HG02970 (cell line): Measurements from ENCODE around the gene FKBP5.
"Not testable (repeated sequence)": the region's sequence is repeated elsewhere in the genome, so short reads cannot be mapped to it uniquely, and the experiment has no call there.

Source experiments
- ATAC-seq: cut with Tn5 transposase; IDR thresholded peaks from one replicate; pipeline ENCODE4 v1.9.1; 2021; ENCODE audit warnings: mild to moderate bottlenecking, moderate library complexity, moderate number of reproducible peaks; ENCODE audit not compliant: unreplicated experiment, low FRiP score

FKBP5 gene

GRCh38 chr6:35561113-35561512 lies 127.6 kb downstream of the FKBP5 start:
- ATAC-seq = no peak

GRCh38 chr6:35558571-35558970 lies 130.1 kb downstream of the FKBP5 start:
- no peak for ATAC-seq

GRCh38 chr6:35557239-35557638 lies 131.5 kb downstream of the FKBP5 start:
- no peak for ATAC-seq

GRCh38 chr6:35554811-35555210 lies 133.9 kb downstream of the FKBP5 start:
- no peak for ATAC-seq

- no peak for ATAC-seq
Observed at GRCh38 chr6:35553315-35553714, 135.4 kb downstream of the FKBP5 start.

- ATAC-seq = no peak
Observed at GRCh38 chr6:35552285-35552917, 136.3 kb downstream of the FKBP5 start.

GRCh38 chr6:35550437-35550836 lies 138.3 kb downstream of the FKBP5 start:
- no peak for ATAC-seq

- ATAC-seq = no peak
Observed at GRCh38 chr6:35547676-35548075, 141.0 kb downstream of the FKBP5 start.

GRCh38 chr6:35544769-35545361 lies 143.8 kb downstream of the FKBP5 start:
- no peak for ATAC-seq

GRCh38 chr6:35543459-35544193 lies 145.1 kb downstream of the FKBP5 start:
- no peak for ATAC-seq

- no peak for ATAC-seq
Observed at GRCh38 chr6:35541836-35542235, 146.9 kb downstream of the FKBP5 start.

- ATAC-seq = no peak
Observed at GRCh38 chr6:35539223-35539622, 149.5 kb downstream of the FKBP5 start.

- not testable (repeated sequence) for ATAC-seq
Observed at GRCh38 chr6:35535847-35536246, 152.9 kb downstream of the FKBP5 start.

GRCh38 chr6:35534407-35535170 lies 154.1 kb downstream of the FKBP5 start:
- no peak for ATAC-seq

- ATAC-seq = no peak
Observed at GRCh38 chr6:35533981-35534380, 154.7 kb downstream of the FKBP5 start.

- ATAC-seq = no peak
Observed at GRCh38 chr6:35532126-35532525, 156.6 kb downstream of the FKBP5 start.

- no peak for ATAC-seq
Observed at GRCh38 chr6:35524380-35525020, 164.2 kb downstream of the FKBP5 start.
